SK-N-SH treated with all-trans-retinoic acid at 6 μM for 48 hours (cell line): ENCODE results near the gene YEATS4.

ENCODE experiments used
- ARNTL ChIP-seq: fragments of 450-650 bp; formaldehyde crosslinking; IDR thresholded peaks from 2 replicates; pipeline ENCODE4 v1.5.0; 2020; ENCODE audit warnings: low read depth, mild to moderate bottlenecking, moderate library complexity, borderline replicate concordance
- CSDC2 ChIP-seq: fragments of 250-450 bp; sonication (Bioruptor Pico); IDR thresholded peaks from 2 replicates; pipeline ENCODE4 v1.5.0; 2020; ENCODE audit warnings: mild to moderate bottlenecking, moderate library complexity
- PPARA ChIP-seq: fragments of 250-450 bp; sonication (Bioruptor Pico); IDR thresholded peaks from 2 replicates; pipeline ENCODE4 v1.5.0; 2020; ENCODE audit warnings: mild to moderate bottlenecking, borderline replicate concordance
- ZFP3 ChIP-seq: fragments of 250-450 bp; sonication (Bioruptor Pico); IDR thresholded peaks from 2 replicates; pipeline ENCODE4 v1.5.0; 2020; ENCODE audit warnings: mild to moderate bottlenecking, moderate library complexity
- TF ChIP-seq, protein P1 (sequence below): fragments of 250-450 bp; sonication (Bioruptor Pico); IDR thresholded peaks from 2 replicates; pipeline ENCODE4 v1.8.0; 2020; ENCODE audit warnings: mild to moderate bottlenecking, moderate library complexity, borderline replicate concordance
- TF ChIP-seq, protein P2 (sequence below): fragments of 250-450 bp; sonication (Bioruptor Pico); IDR thresholded peaks from 2 replicates; pipeline ENCODE4 v1.5.1; 2020; ENCODE audit warnings: low read depth, mild to moderate bottlenecking, moderate library complexity

DNA sequence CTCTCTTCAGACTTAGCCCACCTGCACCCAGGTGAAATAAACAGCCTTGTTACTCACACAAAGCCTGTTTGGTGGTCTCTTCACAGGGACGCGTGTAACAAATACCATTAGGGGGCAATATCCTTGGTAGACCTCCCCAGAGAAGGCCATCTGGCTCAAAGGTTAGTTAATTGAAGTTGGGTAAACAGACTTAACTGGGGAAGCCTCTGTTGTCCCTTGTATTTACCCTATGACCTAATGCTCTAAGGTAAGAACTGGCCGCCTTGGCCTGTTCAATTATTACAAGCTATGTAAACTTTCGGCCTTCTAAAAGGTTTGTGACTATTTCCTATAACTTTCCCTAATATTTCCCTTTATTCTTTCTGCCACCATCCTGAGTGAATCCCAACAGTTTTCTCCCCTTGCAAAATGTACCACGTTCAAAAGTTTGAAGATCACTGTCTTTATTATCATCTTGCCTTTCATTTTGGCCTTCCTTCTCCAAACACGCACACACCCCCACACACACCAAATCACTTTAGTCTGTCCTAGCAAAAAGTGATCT lies 26.7 kb upstream of the YEATS4 start:
- TF ChIP-seq, protein P1, sequence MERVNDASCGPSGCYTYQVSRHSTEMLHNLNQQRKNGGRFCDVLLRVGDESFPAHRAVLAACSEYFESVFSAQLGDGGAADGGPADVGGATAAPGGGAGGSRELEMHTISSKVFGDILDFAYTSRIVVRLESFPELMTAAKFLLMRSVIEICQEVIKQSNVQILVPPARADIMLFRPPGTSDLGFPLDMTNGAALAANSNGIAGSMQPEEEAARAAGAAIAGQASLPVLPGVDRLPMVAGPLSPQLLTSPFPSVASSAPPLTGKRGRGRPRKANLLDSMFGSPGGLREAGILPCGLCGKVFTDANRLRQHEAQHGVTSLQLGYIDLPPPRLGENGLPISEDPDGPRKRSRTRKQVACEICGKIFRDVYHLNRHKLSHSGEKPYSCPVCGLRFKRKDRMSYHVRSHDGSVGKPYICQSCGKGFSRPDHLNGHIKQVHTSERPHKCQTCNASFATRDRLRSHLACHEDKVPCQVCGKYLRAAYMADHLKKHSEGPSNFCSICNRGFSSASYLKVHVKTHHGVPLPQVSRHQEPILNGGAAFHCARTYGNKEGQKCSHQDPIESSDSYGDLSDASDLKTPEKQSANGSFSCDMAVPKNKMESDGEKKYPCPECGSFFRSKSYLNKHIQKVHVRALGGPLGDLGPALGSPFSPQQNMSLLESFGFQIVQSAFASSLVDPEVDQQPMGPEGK = no peak
- no peak for TF ChIP-seq PPARA (CRISPR knock-in tag)
- TF ChIP-seq CSDC2 (CRISPR knock-in tag) = no peak
- TF ChIP-seq, protein P2, sequence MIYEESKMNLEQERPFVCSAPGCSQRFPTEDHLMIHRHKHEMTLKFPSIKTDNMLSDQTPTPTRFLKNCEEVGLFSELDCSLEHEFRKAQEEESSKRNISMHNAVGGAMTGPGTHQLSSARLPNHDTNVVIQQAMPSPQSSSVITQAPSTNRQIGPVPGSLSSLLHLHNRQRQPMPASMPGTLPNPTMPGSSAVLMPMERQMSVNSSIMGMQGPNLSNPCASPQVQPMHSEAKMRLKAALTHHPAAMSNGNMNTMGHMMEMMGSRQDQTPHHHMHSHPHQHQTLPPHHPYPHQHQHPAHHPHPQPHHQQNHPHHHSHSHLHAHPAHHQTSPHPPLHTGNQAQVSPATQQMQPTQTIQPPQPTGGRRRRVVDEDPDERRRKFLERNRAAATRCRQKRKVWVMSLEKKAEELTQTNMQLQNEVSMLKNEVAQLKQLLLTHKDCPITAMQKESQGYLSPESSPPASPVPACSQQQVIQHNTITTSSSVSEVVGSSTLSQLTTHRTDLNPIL (CRISPR knock-in tag) = no peak
- no peak for TF ChIP-seq ARNTL (CRISPR knock-in tag)
- TF ChIP-seq ZFP3 (CRISPR knock-in tag) = no peak
